Measurements from ENCODE around the gene ANTKMT.

ANTKMT gene, protein sequence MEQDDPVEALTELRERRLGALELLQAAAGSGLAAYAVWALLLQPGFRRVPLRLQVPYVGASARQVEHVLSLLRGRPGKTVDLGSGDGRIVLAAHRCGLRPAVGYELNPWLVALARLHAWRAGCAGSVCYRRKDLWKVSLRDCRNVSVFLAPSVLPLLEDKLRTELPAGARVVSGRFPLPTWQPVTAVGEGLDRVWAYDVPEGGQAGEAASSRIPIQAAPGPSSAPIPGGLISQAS

GRCh38 chr16:720990-721764 lies at the start of gene ANTKMT:
ANTKMT (plus strand) TSS chr16:721146; CDS start chr16:721275, 129 bp downstream.
- DNase-seq: peak; percentile 82

DNA sequence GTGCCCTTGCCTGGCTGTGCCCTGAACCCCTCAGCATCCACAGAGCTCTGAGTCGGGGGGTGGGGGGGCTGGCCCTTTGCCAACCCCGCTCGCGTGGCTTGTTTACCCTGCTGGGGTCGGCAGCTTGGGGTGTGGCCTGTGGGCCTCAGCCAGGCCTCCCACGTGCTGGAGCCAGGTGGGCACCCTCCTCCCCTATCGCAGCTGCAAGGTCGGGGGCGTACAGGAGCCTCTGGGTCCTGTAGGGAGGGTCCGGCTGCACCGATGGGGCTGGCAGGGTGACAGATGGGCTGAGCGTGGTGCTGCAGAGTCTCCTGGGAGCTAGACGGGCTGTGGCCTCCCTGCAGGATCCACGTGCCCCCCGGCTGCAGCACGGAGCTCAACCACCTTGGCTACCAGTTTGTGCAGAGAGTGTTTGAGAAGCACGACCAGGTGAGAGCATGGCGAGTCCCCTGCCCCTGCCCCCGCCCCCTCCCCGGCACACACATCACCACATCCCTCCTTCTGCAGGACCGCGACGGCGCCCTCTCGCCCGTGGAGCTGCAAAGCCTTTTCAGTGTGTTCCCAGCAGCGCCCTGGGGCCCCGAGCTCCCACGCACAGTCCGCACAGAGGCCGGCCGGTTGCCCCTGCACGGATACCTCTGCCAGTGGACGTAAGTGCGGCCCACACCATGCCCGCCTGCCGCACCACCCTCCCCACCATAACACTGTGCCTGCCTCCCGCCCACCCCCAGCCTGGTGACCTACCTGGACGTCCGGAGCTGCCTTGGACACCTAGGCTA lies 49.4 kb upstream of the ANTKMT start:
- no peak for DNase-seq

- DNase-seq: no peak
Measured at GRCh38 chr16:672371-672770, 48.6 kb upstream of the ANTKMT start.

- DNase-seq: no peak
Measured at GRCh38 chr16:672851-673250, 48.1 kb upstream of the ANTKMT start.

DNA sequence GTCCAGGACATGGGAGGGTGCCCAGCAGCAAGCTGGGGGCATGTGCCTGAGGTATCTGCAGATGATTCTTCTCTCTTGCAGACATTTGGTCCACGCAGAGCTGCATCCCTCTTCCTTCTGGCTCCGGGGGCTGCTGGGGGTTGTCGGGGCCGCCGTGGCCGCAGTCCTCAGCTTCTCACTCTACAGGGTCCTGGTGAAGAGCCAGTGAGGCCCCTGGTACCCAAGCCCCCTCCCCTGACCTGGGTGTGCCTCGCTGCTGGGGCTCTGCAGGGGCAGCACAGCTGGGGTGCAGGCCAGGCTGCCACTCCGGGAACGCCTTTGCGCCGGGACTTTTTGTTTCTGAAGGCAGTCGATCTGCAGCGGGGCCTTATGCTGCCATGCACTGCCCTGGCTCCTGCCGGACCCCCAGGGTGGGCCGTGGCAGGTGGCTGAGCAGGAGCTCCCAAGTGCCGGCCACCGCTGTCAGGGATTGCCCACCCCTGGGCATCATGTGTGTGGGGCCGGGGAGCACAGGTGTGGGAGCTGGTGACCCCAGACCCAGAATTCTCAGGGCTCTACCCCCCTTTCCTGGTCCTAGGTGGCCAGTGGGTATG lies 47.5 kb upstream of the ANTKMT start:
- DNase-seq: no peak

GRCh38 chr16:674214-674881 lies 46.6 kb upstream of the ANTKMT start:
- DNase-seq: no peak

- no peak for DNase-seq
Measured at GRCh38 chr16:674968-675883, 45.7 kb upstream of the ANTKMT start, which contains the start of gene RHBDL1. RHBDL1 (plus strand) TSS chr16:675671; CDS start chr16:675791, 120 bp downstream.

GRCh38 chr16:675884-676564 lies 44.9 kb upstream of the ANTKMT start:
- DNase-seq: no peak

DNA sequence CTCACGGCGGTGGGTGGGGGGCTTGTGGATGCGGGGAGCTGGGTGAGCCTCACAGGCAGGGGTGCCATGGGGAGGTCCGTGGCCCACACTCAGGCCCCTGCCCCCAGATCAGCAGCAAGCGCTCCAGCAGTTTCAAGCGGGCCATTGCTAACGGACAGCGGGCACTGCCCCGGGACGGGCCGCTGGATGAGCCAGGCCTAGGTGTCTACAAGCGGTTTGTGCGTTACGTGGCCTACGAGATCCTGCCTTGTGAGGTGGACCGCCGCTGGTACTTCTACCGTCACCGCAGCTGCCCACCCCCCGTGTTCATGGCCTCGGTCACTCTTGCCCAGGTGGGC lies 44.4 kb upstream of the ANTKMT start:
- no peak for DNase-seq

GRCh38 chr16:676913-677312 lies 44.0 kb upstream of the ANTKMT start:
- peak; percentile 87 for DNase-seq

DNA sequence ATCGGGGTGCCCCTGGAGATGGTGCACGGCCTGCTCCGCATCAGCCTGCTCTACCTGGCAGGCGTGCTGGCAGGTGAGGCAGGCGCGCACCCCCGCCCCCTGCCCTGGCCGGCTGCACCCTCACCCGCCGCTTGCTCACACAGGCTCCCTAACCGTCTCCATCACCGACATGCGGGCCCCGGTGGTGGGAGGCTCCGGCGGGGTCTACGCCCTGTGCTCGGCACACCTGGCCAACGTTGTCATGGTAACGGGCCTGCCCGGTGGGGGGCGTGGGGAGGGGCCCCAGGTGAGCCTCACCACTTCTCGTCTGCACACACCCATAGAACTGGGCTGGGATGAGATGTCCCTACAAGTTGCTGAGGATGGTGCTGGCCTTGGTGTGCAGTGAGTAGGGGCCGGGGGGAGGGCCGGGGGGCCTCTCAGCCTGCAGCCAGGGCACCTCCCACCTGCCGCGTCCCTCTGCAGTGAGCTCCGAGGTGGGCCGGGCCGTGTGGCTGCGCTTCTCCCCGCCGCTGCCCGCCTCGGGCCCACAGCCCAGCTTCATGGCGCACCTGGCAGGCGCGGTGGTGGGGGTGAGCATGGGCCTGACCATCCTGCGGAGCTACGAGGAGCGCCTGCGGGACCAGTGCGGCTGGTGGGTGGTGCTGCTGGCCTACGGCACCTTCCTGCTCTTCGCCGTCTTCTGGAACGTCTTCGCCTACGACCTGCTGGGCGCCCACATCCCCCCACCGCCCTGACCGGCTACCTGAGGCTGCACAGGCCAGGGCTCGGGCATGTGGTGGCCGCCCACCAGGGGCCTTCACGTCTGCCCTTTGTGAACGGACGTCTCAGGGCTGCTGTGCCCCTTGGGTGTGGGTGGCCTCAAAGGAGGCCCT lies 43.4 kb upstream of the ANTKMT start:
- DNase-seq: peak; percentile 44

GRCh38 chr16:678209-678857 lies 42.6 kb upstream of the ANTKMT start:
- no peak for DNase-seq

DNA sequence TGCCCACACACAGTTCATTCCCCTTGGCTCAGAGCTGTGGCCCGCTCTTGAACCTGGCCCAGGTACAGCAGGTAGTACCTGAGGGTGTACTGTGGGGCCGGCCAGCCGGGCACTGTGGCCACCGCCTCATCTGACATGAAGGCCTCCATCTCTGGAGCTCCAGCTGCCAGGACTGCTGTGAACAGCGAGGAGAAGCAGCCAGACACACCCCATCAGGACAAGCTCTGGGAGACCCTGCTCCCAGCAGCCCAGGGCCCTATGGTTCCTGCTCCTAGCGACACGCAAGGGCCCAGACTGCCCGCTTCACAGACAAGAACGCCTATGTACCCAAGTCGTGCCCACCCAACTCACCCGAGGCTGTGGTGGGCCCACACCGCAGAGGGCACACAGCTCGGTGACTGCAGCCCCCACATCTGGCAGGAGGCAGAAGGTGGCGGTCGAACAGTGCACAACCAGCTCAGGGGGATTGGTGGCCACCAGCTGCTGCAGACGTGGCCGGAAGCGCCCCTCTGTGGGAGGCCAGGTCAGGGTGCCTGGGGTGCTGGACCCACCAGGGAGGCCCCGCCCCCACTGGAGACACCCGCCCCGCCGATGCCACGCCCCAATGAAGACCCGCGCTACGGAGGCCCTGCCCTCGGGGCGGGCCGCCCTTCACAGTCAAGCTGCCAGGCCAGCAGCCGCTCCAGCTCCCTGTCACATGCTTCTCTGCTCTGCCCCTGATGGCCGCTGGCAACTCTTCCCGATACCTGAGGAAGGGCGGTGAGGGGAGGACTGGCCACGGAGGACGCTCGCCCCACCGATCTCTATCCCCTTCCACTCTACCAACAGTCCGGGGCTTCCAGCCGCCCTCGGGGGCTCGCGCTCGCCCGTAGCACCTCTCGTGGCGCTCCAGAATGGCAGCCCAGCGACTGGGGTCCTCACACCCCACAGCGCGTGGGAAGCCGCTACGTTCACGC lies 41.8 kb upstream of the ANTKMT start:
- DNase-seq: peak; percentile 72

GRCh38 chr16:679814-680624 lies 40.9 kb upstream of the ANTKMT start, which contains the start of gene STUB1:
STUB1 (plus strand) TSS chr16:680410; CDS start chr16:680526, 116 bp downstream.
- DNase-seq: peak; percentile 56

DNA sequence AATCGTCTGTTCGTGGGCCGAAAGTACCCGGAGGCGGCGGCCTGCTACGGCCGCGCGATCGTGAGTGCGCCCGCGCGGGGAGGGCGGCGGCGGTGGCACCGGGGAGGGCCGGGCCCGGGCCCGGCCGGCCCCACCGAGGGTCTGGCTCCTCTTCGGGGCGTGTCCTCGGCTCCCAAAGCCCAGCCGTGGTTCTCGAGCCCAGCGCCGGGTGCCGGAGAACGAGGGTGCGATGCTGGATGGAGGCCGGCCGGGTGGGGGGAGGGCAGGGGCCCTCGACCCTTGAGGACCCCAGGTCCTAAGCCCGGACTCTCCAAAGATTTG lies 40.4 kb upstream of the ANTKMT start:
- DNase-seq: no peak

DNA sequence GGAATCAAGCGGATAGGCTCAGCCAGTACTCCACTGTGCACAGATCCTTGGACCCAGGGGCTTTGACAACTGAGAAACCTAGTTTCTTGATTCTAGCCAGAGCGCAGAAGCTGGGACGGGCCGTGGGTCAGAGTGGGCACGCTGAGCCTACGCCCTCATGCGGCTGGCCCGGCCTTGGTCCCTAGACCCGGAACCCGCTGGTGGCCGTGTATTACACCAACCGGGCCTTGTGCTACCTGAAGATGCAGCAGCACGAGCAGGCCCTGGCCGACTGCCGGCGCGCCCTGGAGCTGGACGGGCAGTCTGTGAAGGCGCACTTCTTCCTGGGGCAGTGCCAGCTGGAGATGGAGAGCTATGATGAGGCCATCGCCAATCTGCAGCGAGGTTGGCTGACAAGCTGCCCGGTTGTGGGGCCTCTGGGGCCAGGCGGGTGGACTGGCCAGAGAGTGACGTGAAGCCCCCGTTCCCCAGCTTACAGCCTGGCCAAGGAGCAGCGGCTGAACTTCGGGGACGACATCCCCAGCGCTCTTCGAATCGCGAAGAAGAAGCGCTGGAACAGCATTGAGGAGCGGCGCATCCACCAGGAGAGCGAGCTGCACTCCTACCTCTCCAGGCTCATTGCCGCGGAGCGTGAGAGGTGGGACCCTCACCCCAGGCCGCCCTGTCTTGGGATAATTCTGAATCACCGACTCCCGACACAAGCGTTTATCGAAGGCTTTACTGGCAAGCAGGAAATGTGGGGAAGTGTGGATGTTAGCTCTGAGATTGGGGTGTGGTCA lies 39.8 kb upstream of the ANTKMT start:
- DNase-seq: no peak

Measured in DMS153 (cell line).